Breast epithelium (tissue), 4 donors: ENCODE results near the gene SPOCK1. TPM values are rescaled to one million over a fixed set of nuclear protein-coding genes. Genes with fewer than 3 reads are reported as not detected.

Experiments used
- DNase-seq, 2 donors: peaks; one replicate each; pipeline ENCODE4 v3.0.0-alpha.2; 2019; ENCODE audit warnings: low spot score in 2 of 2
- H3K27ac ChIP-seq, 2 donors: fragments of 200-600 bp; sonication (generic) in 1 of 2; one replicate each; pipeline ENCODE4 v1.5.1; 2016 to 2019; ENCODE audit warnings: mild to moderate bottlenecking in 1 of 2
- H3K27me3 ChIP-seq, 2 donors: fragments of 200-600 bp; sonication (generic) in 1 of 2; one replicate each; pipeline versions ENCODE4 v1.5.1 to v1.6.0; 2017 to 2019; ENCODE audit warnings: control low read depth in 1 of 2, mild to moderate bottlenecking in 1 of 2
- H3K36me3 ChIP-seq: fragments of 200-600 bp; one replicate; pipeline ENCODE4 v1.5.1; 2019
- H3K4me1 ChIP-seq, 2 donors: fragments of 200-600 bp; sonication (generic); one replicate each; pipeline ENCODE4 v1.5.1; 2016 to 2019; ENCODE audit warnings: control low read depth in 1 of 2
- H3K4me3 ChIP-seq, 3 donors: fragments of 200-600 bp; sonication (generic); 1 replicate in 2 of 3; 2 replicates in 1 of 3; pipeline ENCODE4 v1.5.1; 2016 to 2019; ENCODE audit warnings: mild to moderate bottlenecking in 3 of 3, moderate library complexity in 2 of 3
- H3K9me3 ChIP-seq, 2 donors: fragments of 200-600 bp; sonication (generic) in 1 of 2; one replicate each; pipeline ENCODE4 v1.5.1; 2016 to 2019; ENCODE audit warnings: control low read depth in 1 of 2
- POLR2A ChIP-seq: fragments of 450-650 bp; IDR thresholded peaks from one replicate; pipeline ENCODE4 v1.6.1; 2016; ENCODE audit warnings: antibody characterized with exemption, mild to moderate bottlenecking, moderate library complexity
- POLR2AphosphoS5 ChIP-seq, 3 donors: sonication (generic); formaldehyde crosslinking; IDR thresholded peaks; one replicate each; pipeline ENCODE4 v1.6.1; 2017; ENCODE audit warnings: antibody characterized with exemption in 3 of 3
- intact Hi-C: fragments of 100-400 bp; cut with DNase I; formaldehyde crosslinking; loops from one replicate; pipeline ENCODE4 v1.15.1; 2023; ENCODE audit warnings: low total_unique reads
- total RNA-seq, 3 donors: library from RNA; depleted of rRNA; stranded (reverse); fragments of >200 nt; gene quantifications; one replicate each; pipeline ENCODE4 v1.1.0, GENCODE V29; 2016
- TF ChIP-seq, protein P1 (sequence below), 3 donors: fragments of 450-650 bp; IDR thresholded peaks; one replicate each; pipeline ENCODE4 v1.5.1; 2016 to 2017; ENCODE audit warnings: antibody characterized with exemption in 3 of 3, mild to moderate bottlenecking in 3 of 3, moderate library complexity in 3 of 3

The SPOCK1 gene
- total RNA-seq, 3 donors from 2014 or later, result 14.5 to 52.0 (median 24.3) TPM

DNA sequence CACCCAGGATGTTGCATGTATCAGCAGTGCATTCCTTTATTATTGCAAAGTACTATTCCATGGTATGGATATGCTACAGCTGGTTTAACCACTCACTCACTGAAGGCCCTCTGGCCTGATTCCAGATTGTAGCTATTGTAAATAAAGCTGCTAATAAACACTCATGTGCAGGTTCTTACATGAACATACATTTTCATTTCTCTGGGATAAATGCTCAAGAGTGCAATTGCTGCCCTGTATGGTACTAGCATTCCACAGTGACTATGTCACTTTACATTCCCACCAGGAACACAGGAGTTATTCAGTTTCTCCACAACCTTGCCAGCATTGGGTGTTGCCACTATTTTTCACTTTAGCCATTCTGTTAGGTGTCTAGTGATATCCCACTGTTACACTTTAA is 267.6 kb downstream of the SPOCK1 start:
- H3K27ac ChIP-seq, result no peak overlapping the region
- intact Hi-C loops, result no loop called here
- no peaks in the 10 kb centered on the region for H3K27me3 ChIP-seq
- no peaks in the 10 kb centered on the region for H3K36me3 ChIP-seq
- DNase-seq, result no peak
- no peaks in the 10 kb centered on the region for H3K9me3 ChIP-seq
- no peak for TF ChIP-seq POLR2AphosphoS5 (IDR thresholded peaks at IDR 0.05)
- TF ChIP-seq, protein P1, sequence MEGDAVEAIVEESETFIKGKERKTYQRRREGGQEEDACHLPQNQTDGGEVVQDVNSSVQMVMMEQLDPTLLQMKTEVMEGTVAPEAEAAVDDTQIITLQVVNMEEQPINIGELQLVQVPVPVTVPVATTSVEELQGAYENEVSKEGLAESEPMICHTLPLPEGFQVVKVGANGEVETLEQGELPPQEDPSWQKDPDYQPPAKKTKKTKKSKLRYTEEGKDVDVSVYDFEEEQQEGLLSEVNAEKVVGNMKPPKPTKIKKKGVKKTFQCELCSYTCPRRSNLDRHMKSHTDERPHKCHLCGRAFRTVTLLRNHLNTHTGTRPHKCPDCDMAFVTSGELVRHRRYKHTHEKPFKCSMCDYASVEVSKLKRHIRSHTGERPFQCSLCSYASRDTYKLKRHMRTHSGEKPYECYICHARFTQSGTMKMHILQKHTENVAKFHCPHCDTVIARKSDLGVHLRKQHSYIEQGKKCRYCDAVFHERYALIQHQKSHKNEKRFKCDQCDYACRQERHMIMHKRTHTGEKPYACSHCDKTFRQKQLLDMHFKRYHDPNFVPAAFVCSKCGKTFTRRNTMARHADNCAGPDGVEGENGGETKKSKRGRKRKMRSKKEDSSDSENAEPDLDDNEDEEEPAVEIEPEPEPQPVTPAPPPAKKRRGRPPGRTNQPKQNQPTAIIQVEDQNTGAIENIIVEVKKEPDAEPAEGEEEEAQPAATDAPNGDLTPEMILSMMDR (IDR thresholded peaks at IDR 0.05), result no peak
- TF ChIP-seq POLR2A, result no peak
- H3K4me3 ChIP-seq, result no peak overlapping the region
- H3K4me1 ChIP-seq, result no peaks in the 10 kb centered on the region

DNA sequence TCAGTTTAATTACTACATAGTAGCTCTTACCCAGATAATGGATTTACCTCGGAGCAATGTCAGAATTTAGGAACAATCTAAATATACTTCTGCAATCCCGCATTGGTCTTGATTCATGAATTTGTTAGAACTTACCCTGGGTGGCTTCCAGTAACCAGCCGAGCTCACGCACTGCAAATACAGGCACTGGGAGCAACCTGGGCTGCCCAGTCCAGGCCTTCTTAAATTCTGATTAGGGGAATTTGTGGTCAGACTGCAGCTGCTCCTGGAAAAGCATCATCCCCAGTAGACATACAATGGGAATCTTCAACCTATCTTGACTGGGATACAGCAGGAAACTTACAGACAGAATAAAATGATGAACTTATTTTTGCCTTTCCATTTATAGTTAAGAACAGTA is 270.3 kb downstream of the SPOCK1 start:
- Histone ChIP-seq H3K27ac (no peak overlapping the region), H3K36me3 (no peaks in the 10 kb centered on the region), H3K9me3 (no peaks in the 10 kb centered on the region), H3K27me3 (no peaks in the 10 kb centered on the region), H3K4me3 (no peak overlapping the region), H3K4me1 (no peaks in the 10 kb centered on the region)
- TF ChIP-seq POLR2AphosphoS5 (IDR thresholded peaks at IDR 0.05) (no peak), POLR2A (no peak)
- TF ChIP-seq, protein P1 (IDR thresholded peaks at IDR 0.05), result no peak
- DNase-seq, result no peak
- intact Hi-C loops, result no loop called here

DNA sequence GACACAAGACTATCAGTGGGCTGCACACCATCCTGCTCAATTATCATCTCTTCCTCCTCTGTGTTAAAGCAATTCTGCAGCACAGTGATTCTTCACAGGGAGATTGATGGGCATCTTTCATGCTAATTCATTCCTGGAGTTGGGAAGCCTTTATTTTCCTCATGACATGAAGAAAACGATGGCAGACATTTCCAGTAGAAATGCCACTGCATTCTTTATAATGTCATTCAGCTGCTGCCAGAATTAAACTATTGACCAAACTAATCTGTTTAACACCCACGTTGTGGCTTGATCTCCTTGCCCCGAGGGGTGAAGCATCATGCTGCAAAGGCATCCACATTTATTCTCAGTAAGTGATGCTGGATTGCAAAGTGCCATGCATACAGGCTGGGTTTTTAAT is 273.0 kb downstream of the SPOCK1 start:
- Histone ChIP-seq H3K27ac (no peak overlapping the region), H3K4me3 (no peak overlapping the region), H3K36me3 (no peaks in the 10 kb centered on the region), H3K9me3 (no peaks in the 10 kb centered on the region), H3K27me3 (no peaks in the 10 kb centered on the region), H3K4me1 (no peaks in the 10 kb centered on the region)
- DNase-seq, result no peak
- intact Hi-C loops, result no loop called here
- TF ChIP-seq, protein P1 (IDR thresholded peaks at IDR 0.05), result no peak
- TF ChIP-seq POLR2AphosphoS5 (IDR thresholded peaks at IDR 0.05), result no peak
- no peak for TF ChIP-seq POLR2A

DNA sequence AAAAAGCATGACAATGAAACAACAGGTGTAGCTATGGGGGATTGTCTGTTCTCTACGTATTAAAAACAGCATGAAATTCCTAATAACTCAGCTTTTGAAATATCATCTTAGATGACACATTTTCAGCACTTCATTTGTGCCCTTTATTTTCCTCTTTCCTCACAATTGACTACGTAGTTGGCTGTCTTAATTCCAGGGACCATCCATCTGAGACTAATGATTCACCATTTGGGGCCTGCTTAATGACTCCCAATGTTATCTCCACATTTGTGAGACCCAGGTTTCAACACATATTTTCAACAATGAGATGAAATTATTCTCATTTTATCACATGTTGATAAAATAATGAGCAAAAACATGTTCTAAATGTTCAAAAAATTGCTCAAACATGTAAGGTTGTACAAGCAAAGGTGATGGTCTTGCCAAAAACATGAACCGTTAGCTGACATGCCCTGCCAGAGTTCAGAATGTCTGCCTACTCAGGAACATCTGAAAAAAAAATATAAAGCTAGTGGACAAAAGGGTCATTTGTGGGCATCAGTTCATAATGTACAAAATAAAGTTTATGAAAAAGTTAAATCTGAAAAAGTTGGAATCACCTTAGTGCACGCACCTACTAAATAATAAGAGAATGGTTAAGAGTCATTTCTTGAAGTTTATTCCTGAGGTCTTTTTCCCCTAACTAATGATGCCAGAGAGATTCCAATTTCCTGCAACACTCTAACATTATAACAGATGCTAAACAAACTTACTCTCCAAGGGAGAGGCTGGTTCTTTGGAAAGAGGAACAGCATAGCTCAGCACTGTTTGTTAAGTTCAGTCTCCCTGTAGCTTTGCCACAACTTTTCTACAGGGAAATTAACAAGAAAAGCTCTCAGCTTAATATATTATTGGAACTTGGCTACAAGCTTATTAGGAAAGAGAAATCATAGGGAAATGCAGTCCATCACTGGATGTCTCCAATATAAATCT is 275.5 kb downstream of the SPOCK1 start:
- no peak overlapping the region for H3K27ac ChIP-seq
- H3K4me3 ChIP-seq, result no peak overlapping the region
- H3K36me3 ChIP-seq, result no peaks in the 10 kb centered on the region
- H3K27me3 ChIP-seq, result no peaks in the 10 kb centered on the region
- no peak for DNase-seq
- H3K9me3 ChIP-seq, result no peaks in the 10 kb centered on the region
- no peaks in the 10 kb centered on the region for H3K4me1 ChIP-seq
- TF ChIP-seq POLR2A, result no peak
- TF ChIP-seq POLR2AphosphoS5 (IDR thresholded peaks at IDR 0.05), result no peak
- TF ChIP-seq, protein P1 (IDR thresholded peaks at IDR 0.05), result no peak
- intact Hi-C loops, result no loop called here

GRCh38 chr5:137221943-137222342 is 277.2 kb downstream of the SPOCK1 start:
- H3K4me3 ChIP-seq, result no peak overlapping the region
- no peaks in the 10 kb centered on the region for H3K27me3 ChIP-seq
- intact Hi-C loops, result no loop called here
- no peaks in the 10 kb centered on the region for H3K36me3 ChIP-seq
- no peak overlapping the region for H3K27ac ChIP-seq
- H3K9me3 ChIP-seq, result no peaks in the 10 kb centered on the region
- no peak for DNase-seq
- no peak for TF ChIP-seq POLR2AphosphoS5 (IDR thresholded peaks at IDR 0.05)
- TF ChIP-seq, protein P1 (IDR thresholded peaks at IDR 0.05), result no peak
- H3K4me1 ChIP-seq, result no peaks in the 10 kb centered on the region
